HEK293 (cell line): Measurements from ENCODE around the gene TET1.

Experiments
- ATF2 ChIP-seq: fragments of 450-650 bp; formaldehyde crosslinking; IDR thresholded peaks from 2 replicates; pipeline ENCODE4 v1.5.1; 2016; ENCODE audit warnings: missing biosample characterization, missing genetic modification characterization, low read depth
- CTCF ChIP-seq: fragments of 450-650 bp; formaldehyde crosslinking; IDR thresholded peaks from 2 replicates; pipeline ENCODE4 v1.5.1; 2016; ENCODE audit warnings: missing biosample characterization, missing genetic modification characterization
- ELK4 ChIP-seq: IDR thresholded peaks from 2 replicates; pipeline ENCODE4 v1.6.1; 2011; ENCODE audit warnings: mild to moderate bottlenecking, low read depth, low read length, borderline replicate concordance
- MYNN ChIP-seq: fragments of 450-650 bp; formaldehyde crosslinking; IDR thresholded peaks from 2 replicates; pipeline ENCODE4 v1.5.1; 2016; ENCODE audit warnings: missing biosample characterization, missing genetic modification characterization, borderline replicate concordance
- PRDM1 ChIP-seq: fragments of 450-650 bp; formaldehyde crosslinking; IDR thresholded peaks from 2 replicates; pipeline ENCODE4; 2016; ENCODE audit warnings: missing biosample characterization, missing genetic modification characterization
- REST ChIP-seq: fragments of 450-650 bp; formaldehyde crosslinking; IDR thresholded peaks from 2 replicates; pipeline ENCODE4 v1.5.1; 2016; ENCODE audit warnings: missing biosample characterization, missing genetic modification characterization
- ZNF112 ChIP-seq: fragments of 450-650 bp; formaldehyde crosslinking; IDR thresholded peaks from 2 replicates; pipeline ENCODE4 v1.5.0; 2017; ENCODE audit warnings: missing biosample characterization, missing genetic modification characterization
- ZNF140 ChIP-seq: fragments of 450-650 bp; formaldehyde crosslinking; IDR thresholded peaks from 2 replicates; pipeline ENCODE4 v1.5.1; 2016; ENCODE audit warnings: missing biosample characterization, missing genetic modification characterization
- ZNF366 ChIP-seq: fragments of 450-650 bp; formaldehyde crosslinking; conservative IDR thresholded peaks from 2 replicates; pipeline ENCODE4 v1.5.1; 2016; ENCODE audit warnings: missing biosample characterization, missing genetic modification characterization
- ZNF580 ChIP-seq: fragments of 450-650 bp; formaldehyde crosslinking; IDR thresholded peaks from 2 replicates; pipeline ENCODE4 v1.5.1; 2016; ENCODE audit warnings: missing biosample characterization, missing genetic modification characterization
- ZNF621 ChIP-seq: fragments of 450-650 bp; formaldehyde crosslinking; IDR thresholded peaks from 2 replicates; pipeline ENCODE4 v1.5.1; 2017; ENCODE audit warnings: missing biosample characterization, missing genetic modification characterization
- ZNF639 ChIP-seq: fragments of 450-650 bp; formaldehyde crosslinking; IDR thresholded peaks from 2 replicates; pipeline ENCODE4 v1.5.1; 2016; ENCODE audit warnings: missing biosample characterization, missing genetic modification characterization
- ZNF843 ChIP-seq: fragments of 450-650 bp; formaldehyde crosslinking; IDR thresholded peaks from 2 replicates; pipeline ENCODE4 v1.5.1; 2016; ENCODE audit warnings: missing biosample characterization, missing genetic modification characterization

GRCh38 chr10:68633816-68634466, 73.8 kb downstream of the TET1 start:
- TF ChIP-seq ZNF621 (tag by site-specific recombination) (no peak), CTCF (tag by site-specific recombination) (no peak), PRDM1 (no peak), MYNN (tag by site-specific recombination) (no peak), ZNF580 (tag by site-specific recombination) (no peak), ZNF639 (tag by site-specific recombination) (no peak), ZNF112 (no peak), ZNF366 (no peak), ELK4 (no peak), ATF2 (tag by site-specific recombination) (no peak), ZNF140 (no peak), REST (no peak), ZNF843 (tag by site-specific recombination) (no peak)
